Immature natural killer cell (primary cell): ENCODE data around the gene NXNL2. TPM values are rescaled to one million over a fixed set of nuclear protein-coding genes. Genes with fewer than 3 reads are reported as not detected.

ENCODE experiments used
- polyA plus RNA-seq, 3 donors: library from polyadenylated mRNA; unstranded; fragments of 300-500 nt; fragmentation: Illumina TruSeq; gene quantifications; one replicate each; pipeline ENCODE4 v1.2.3, GENCODE V29; 2021

NXNL2 gene
- polyA plus RNA-seq, 3 donors from 2014 or later, result not detected

Other genes with a start within 250 kb of the NXNL2 start
- gene SPIN1, start 146.7 kb upstream of the NXNL2 start, polyA plus RNA-seq, result 10 to 100 TPM; 24.5 to 49.1 (median 35.1) TPM